ENCODE results near the gene ATP2A3.
"Not testable (repeated sequence)": the region's sequence is repeated elsewhere in the genome, so short reads cannot be mapped to it uniquely, and the experiment has no call there.

The ATP2A3 gene

GRCh38 chr17:3991699-3992098 lies 27.5 kb upstream of the ATP2A3 start:
- DNase-seq = not testable (repeated sequence)

GRCh38 chr17:3990386-3991127 lies 26.3 kb upstream of the ATP2A3 start:
- no peak for DNase-seq

- no peak for DNase-seq
Observed at GRCh38 chr17:3989041-3989886, 25.0 kb upstream of the ATP2A3 start.

DNA sequence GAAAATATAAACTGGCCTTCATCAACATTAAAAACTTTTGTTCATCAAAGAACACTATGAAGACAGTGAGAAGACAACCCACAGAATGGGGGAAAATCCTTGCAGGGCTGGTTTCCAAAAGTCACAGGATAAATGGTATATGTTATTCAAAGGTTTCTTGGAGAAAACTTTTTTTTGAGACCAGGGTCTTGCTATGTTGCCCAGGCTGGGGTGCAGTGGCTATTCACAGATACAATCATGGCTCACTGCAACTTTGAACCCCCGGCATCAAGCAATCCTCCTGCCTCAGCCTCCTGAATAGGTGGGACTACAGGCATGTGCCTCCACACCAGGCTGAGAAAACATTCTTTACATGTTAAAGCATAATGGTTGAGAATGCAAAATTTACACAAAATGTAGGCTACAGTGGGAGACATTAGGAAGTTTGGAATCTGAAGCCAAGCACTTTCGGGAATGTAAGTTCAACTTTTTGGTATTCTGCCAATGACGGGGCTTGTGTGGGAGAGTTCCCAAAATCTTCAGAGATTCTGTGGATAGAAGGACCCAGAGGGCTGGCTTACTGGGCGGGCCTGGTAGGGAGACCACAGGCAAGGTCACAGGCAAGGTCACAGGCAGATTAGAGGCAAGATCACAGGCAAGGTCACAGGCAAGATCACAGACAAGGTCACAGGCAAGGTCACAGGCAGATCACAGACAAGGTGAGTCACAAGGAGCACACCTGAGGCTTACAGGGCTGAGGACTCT lies 24.2 kb upstream of the ATP2A3 start:
- DNase-seq = no peak

DNA sequence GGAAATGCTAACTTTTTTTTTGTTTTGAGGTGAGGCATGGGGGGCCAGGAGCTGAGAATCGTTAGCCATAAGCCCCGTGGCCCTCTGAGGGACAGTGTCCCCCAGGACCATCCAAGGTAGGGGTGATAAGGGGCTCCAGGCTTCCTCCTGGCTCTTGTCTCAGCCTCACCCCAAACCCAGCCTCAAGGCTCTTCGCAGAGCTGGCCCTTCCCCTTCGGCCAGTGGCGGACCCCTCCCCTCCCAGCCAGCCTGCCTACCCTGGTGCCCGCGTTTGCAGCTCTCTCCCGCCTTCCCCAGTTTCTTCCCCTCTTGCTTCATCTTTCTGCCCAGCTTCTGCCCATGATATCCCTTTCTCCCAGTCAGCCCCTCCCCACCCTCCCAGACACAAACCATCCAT lies 22.7 kb upstream of the ATP2A3 start:
- DNase-seq = no peak

GRCh38 chr17:3986270-3986938 lies 22.2 kb upstream of the ATP2A3 start:
- DNase-seq = no peak

DNA sequence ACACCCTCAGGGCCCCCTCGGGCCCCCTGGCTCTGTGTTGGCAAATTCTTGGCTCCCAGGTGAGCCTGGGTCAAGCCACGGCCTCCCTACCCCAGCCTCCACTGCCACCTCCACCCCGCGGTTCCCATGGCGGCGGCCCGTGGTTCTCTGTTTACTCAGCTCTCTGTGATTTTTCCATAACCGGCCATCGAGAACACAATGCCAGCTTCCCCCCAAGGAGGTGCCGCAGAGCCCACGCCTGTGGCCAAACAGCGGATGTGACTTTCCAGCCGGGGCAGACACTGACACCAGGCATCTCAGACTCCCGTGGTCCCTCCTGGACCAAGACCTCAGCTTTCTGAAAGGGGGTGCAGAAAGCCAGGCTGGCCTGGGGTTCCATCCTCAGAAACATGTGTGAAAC lies 21.6 kb upstream of the ATP2A3 start:
- no peak for DNase-seq

- DNase-seq = peak; percentile 81 to 93 (median 88)
Observed at GRCh38 chr17:3983606-3984484, 19.6 kb upstream of the ATP2A3 start.

GRCh38 chr17:3982541-3983017 lies 18.3 kb upstream of the ATP2A3 start:
- no peak for DNase-seq

GRCh38 chr17:3982113-3982512 lies 17.9 kb upstream of the ATP2A3 start:
- DNase-seq = no peak

DNA sequence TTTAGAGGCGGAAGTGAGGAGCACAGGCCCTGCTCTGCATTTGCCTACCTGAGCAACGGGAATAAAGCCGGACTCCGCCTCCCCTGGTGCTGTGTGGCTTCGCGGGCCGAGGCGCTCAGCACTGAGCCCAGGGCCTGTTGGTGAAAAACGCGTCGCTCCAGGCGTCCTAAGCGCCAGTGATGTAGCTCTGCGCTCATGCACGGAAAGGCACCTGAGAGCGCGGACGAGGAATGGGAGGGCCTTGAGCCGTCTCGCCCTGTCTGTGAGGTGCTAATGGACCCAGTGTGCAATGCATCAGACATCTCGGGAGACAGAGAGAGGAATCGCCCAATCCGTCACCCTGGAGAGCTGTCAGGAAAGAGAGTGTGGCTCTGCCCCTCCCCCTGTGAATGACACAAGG lies 17.2 kb upstream of the ATP2A3 start:
- DNase-seq = no peak

- no peak for DNase-seq
Observed at GRCh38 chr17:3980381-3981014, 16.3 kb upstream of the ATP2A3 start.

GRCh38 chr17:3979290-3979611 lies 15.0 kb upstream of the ATP2A3 start:
- DNase-seq = peak in 3 of 4 experiments; percentile 29 to 48 (median 42)

DNA sequence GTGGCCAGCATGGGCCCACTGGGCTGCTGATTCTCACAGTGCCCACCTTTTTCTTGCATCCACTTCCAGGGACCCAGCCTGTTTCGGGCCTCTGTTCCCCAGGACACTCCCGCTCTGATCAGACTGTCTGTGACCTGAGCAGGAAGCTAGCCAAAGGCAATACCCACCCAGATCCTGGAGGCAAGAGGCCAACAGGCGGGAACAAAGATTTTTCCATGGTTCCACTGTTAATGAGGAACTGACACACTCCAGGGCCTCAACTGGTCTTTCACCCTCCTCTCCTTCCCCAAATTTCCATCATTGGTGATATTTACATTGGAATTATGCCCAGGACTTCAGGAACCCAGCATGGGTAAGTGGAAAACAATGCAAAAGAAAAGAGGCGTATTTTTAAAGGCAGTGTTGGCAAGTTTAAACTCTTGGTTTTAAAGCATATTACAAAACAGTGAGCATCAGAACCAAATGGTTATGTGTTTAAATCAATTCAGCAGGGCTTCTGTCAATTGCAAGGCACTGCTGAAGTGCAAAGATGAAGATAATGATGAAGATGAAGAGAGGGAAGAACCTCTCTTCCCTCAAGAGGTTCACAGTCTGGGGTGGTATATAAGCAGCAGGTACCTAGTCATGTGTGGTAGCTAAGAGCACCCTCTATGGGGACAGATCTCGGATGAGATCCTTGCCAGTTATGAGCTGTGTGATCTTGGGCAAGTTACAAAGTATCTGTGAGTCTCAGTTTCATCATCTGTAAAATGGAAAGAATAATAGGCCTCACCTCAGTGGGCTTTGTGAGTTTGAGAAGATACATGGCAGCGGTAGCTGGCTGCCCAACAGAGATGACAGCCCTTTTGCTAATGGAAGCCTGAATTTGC lies 14.4 kb upstream of the ATP2A3 start:
- no peak for DNase-seq

GRCh38 chr17:3977387-3977786 lies 13.2 kb upstream of the ATP2A3 start:
- DNase-seq = no peak

GRCh38 chr17:3976675-3977171 lies 12.5 kb upstream of the ATP2A3 start:
- DNase-seq = no peak

GRCh38 chr17:3974980-3975379 lies 10.7 kb upstream of the ATP2A3 start:
- DNase-seq = no peak

GRCh38 chr17:3974138-3974687 lies 10.0 kb upstream of the ATP2A3 start:
- DNase-seq = peak in 3 of 4 experiments; percentile 39 to 58 (median 42)

GRCh38 chr17:3973495-3974137 lies 9.4 kb upstream of the ATP2A3 start:
- DNase-seq = no peak

Data from suppressor macrophage (primary cell).